HS-5 (cell line): Measurements from ENCODE around the gene KRTAP1-1.
"Not testable (repeated sequence)": the region's sequence is repeated elsewhere in the genome, so short reads cannot be mapped to it uniquely, and the experiment has no call there.

Source experiments
- DNase-seq: peaks from one replicate; pipeline ENCODE4 v3.0.0-alpha.2; 2012; ENCODE audit warnings: low read depth

Gene KRTAP1-1

GRCh38 chr17:41012326-41013120 is 28.7 kb downstream of the KRTAP1-1 start:
- no peak for DNase-seq

GRCh38 chr17:41010441-41010840 is 30.8 kb downstream of the KRTAP1-1 start:
- DNase-seq: no peak

GRCh38 chr17:41009936-41010335 is 31.3 kb downstream of the KRTAP1-1 start:
- DNase-seq: no peak

GRCh38 chr17:41009301-41009760 is 31.9 kb downstream of the KRTAP1-1 start:
- DNase-seq: no peak

GRCh38 chr17:41008811-41009210 is 32.4 kb downstream of the KRTAP1-1 start, which contains the start of gene KRTAP3-1:
KRTAP3-1 (minus strand) TSS chr17:41009128; CDS start chr17:41009074, 54 bp downstream.
- no peak for DNase-seq

- no peak for DNase-seq
Observed at GRCh38 chr17:41004397-41004796, 36.9 kb downstream of the KRTAP1-1 start.

GRCh38 chr17:41003926-41004325 is 37.3 kb downstream of the KRTAP1-1 start:
- DNase-seq: no peak

GRCh38 chr17:41002814-41003213 is 38.4 kb downstream of the KRTAP1-1 start:
- DNase-seq: peak; percentile 46

GRCh38 chr17:41001795-41002194 is 39.5 kb downstream of the KRTAP1-1 start:
- no peak for DNase-seq

- DNase-seq: not testable (repeated sequence)
Observed at GRCh38 chr17:40999563-40999962, 41.7 kb downstream of the KRTAP1-1 start, which contains the start of gene KRTAP3-2. KRTAP3-2 (minus strand) TSS chr17:40999906; CDS start chr17:40999853, 53 bp downstream.

GRCh38 chr17:40997361-40997760 is 43.9 kb downstream of the KRTAP1-1 start:
- no peak for DNase-seq

- no peak for DNase-seq
Observed at GRCh38 chr17:40996829-40997228, 44.4 kb downstream of the KRTAP1-1 start.

GRCh38 chr17:40995116-40995515 is 46.1 kb downstream of the KRTAP1-1 start:
- no peak for DNase-seq

- DNase-seq: no peak
Observed at GRCh38 chr17:40993839-40994238, 47.4 kb downstream of the KRTAP1-1 start, which contains the start of gene KRTAP3-3. KRTAP3-3 (minus strand) TSS chr17:40994164; CDS start chr17:40994097, 67 bp downstream.

GRCh38 chr17:40993084-40993483 is 48.2 kb downstream of the KRTAP1-1 start:
- no peak for DNase-seq

GRCh38 chr17:40992666-40993065 is 48.6 kb downstream of the KRTAP1-1 start:
- no peak for DNase-seq
